Stimulated activated CD4-positive, alpha-beta T cell treated with anti-CD3 and anti-CD28 coated beads, Interleukin-1b, Interleukin-23, amount 100 ng/mL, for 48 hours (primary cell): ENCODE results near the gene CDCP1.
A peak's percentile ranks its signal among the peaks of the same experiment; 100 is the strongest.

ENCODE experiments used
- DNase-seq: peaks from one replicate; pipeline ENCODE4 v3.0.0-alpha.2; 2020

CDCP1 gene

GRCh38 chr3:45109771-45110508 lies 36.2 kb downstream of the CDCP1 start:
- DNase-seq: peak; percentile 12

- DNase-seq: no peak
Measured at GRCh38 chr3:45106874-45107273, 39.3 kb downstream of the CDCP1 start.

GRCh38 chr3:45105855-45106671 lies 40.1 kb downstream of the CDCP1 start:
- DNase-seq: peak; percentile 81

GRCh38 chr3:45104715-45105711 lies 41.2 kb downstream of the CDCP1 start:
- DNase-seq: no peak

GRCh38 chr3:45103753-45104714 lies 42.1 kb downstream of the CDCP1 start:
- DNase-seq: no peak

GRCh38 chr3:45103334-45103733 lies 42.8 kb downstream of the CDCP1 start:
- no peak for DNase-seq

GRCh38 chr3:45100981-45101407 lies 45.2 kb downstream of the CDCP1 start:
- DNase-seq: peak; percentile 14

- DNase-seq: no peak
Measured at GRCh38 chr3:45098310-45098709, 47.9 kb downstream of the CDCP1 start.

- DNase-seq: no peak
Measured at GRCh38 chr3:45097296-45097883, 48.8 kb downstream of the CDCP1 start.

GRCh38 chr3:45095916-45096526 lies 50.2 kb downstream of the CDCP1 start:
- no peak for DNase-seq

- no peak for DNase-seq
Measured at GRCh38 chr3:45093176-45093575, 53.0 kb downstream of the CDCP1 start.

- no peak for DNase-seq
Measured at GRCh38 chr3:45092132-45093031, 53.8 kb downstream of the CDCP1 start.

- DNase-seq: no peak
Measured at GRCh38 chr3:45090855-45091254, 55.3 kb downstream of the CDCP1 start.

GRCh38 chr3:45088543-45089358 lies 57.4 kb downstream of the CDCP1 start:
- DNase-seq: no peak

GRCh38 chr3:45087155-45087554 lies 59.0 kb downstream of the CDCP1 start:
- no peak for DNase-seq

GRCh38 chr3:45084820-45085816 lies 61.1 kb downstream of the CDCP1 start:
- no peak for DNase-seq

GRCh38 chr3:45084361-45084760 lies 61.8 kb downstream of the CDCP1 start:
- DNase-seq: no peak

GRCh38 chr3:45083023-45083422 lies 63.2 kb downstream of the CDCP1 start:
- DNase-seq: no peak
